Measurements from ENCODE around the gene FCHSD2.
"Not testable (repeated sequence)": the region's sequence is repeated elsewhere in the genome, so short reads cannot be mapped to it uniquely, and the experiment has no call there.

FCHSD2 gene

GRCh38 chr11:73002214-73002613, 139.9 kb downstream of the FCHSD2 start:
- DNase-seq, result no peak

- DNase-seq, result no peak
Measured at GRCh38 chr11:73001615-73002014, 140.5 kb downstream of the FCHSD2 start.

- no peak for DNase-seq
Measured at GRCh38 chr11:72998676-72999075, 143.4 kb downstream of the FCHSD2 start.

GRCh38 chr11:72996959-72997358, 145.2 kb downstream of the FCHSD2 start:
- DNase-seq, result no peak

- no peak for DNase-seq
Measured at GRCh38 chr11:72989727-72990126, 152.4 kb downstream of the FCHSD2 start.

- DNase-seq, result no peak
Measured at GRCh38 chr11:72988821-72989220, 153.3 kb downstream of the FCHSD2 start.

GRCh38 chr11:72985645-72986044, 156.5 kb downstream of the FCHSD2 start:
- no peak for DNase-seq

- DNase-seq, result no peak
Measured at GRCh38 chr11:72984453-72985077, 157.6 kb downstream of the FCHSD2 start.

GRCh38 chr11:72983560-72983959, 158.6 kb downstream of the FCHSD2 start:
- DNase-seq, result no peak

- DNase-seq, result no peak
Measured at GRCh38 chr11:72981971-72982685, 160.0 kb downstream of the FCHSD2 start.

GRCh38 chr11:72981080-72981479, 161.0 kb downstream of the FCHSD2 start:
- DNase-seq, result no peak

GRCh38 chr11:72977782-72978181, 164.3 kb downstream of the FCHSD2 start:
- DNase-seq, result not testable (repeated sequence)

GRCh38 chr11:72976522-72976892, 165.6 kb downstream of the FCHSD2 start:
- not testable (repeated sequence) for DNase-seq

GRCh38 chr11:72975778-72976521, 166.2 kb downstream of the FCHSD2 start:
- no peak for DNase-seq

GRCh38 chr11:72974487-72975205, 167.5 kb downstream of the FCHSD2 start:
- no peak for DNase-seq

GRCh38 chr11:72972496-72973128, 169.5 kb downstream of the FCHSD2 start:
- DNase-seq, result peak; percentile 21

- no peak for DNase-seq
Measured at GRCh38 chr11:72971192-72971967, 170.7 kb downstream of the FCHSD2 start.

GRCh38 chr11:72970557-72971118, 171.5 kb downstream of the FCHSD2 start:
- DNase-seq, result no peak

GRCh38 chr11:72969894-72970335, 172.2 kb downstream of the FCHSD2 start:
- DNase-seq, result no peak

GRCh38 chr11:72968390-72968789, 173.7 kb downstream of the FCHSD2 start:
- no peak for DNase-seq

- DNase-seq, result no peak
Measured at GRCh38 chr11:72965672-72966071, 176.4 kb downstream of the FCHSD2 start.

- DNase-seq, result no peak
Measured at GRCh38 chr11:72962717-72963116, 179.4 kb downstream of the FCHSD2 start.
